IMR-90 (cell line): Measurements from ENCODE around the gene EFHB. TPM values are rescaled to one million over a fixed set of nuclear protein-coding genes. Genes with fewer than 3 reads are reported as not detected.

Source experiments
- ATAC-seq: fragments of 200-7000 bp; cut with Tn5 transposase; 2 replicates; pipeline ENCODE4 v1.9.1; 2020; ENCODE audit warnings: low read depth, mild to moderate bottlenecking, moderate library complexity
- BruUV-seq: library from RNA; stranded (reverse); fragments of 400-500 nt; replicated peaks from 2 replicates; lab custom pipeline; 2021; lab: Mats Ljungman, UMichigan
- CTCF ChIA-PET: fragments of 300-600 bp; formaldehyde crosslinking; extraction: SDS; loops from one replicate; lab custom pipeline; 2021; ENCODE audit warnings: antibody characterized with exemption; lab: Yijun Ruan, JAX
- POLR2A ChIA-PET: fragments of 300-600 bp; sonication (Branson Sonifier 250); formaldehyde crosslinking; loops from one replicate; lab custom pipeline; 2022; ENCODE audit warnings: antibody characterized with exemption; ENCODE audit not compliant: unreplicated experiment; lab: Charles Lee
- DNase-seq: peaks from one replicate; pipeline ENCODE4 v3.0.0; 2013
- H2AFZ ChIP-seq: replicated peaks from 2 replicates; pipeline ENCODE3; 2013; ENCODE audit warnings: low read length, mild to moderate bottlenecking; ENCODE audit not compliant: poor library complexity
- H2AK5ac ChIP-seq: 2 replicates; pipeline ENCODE4 v1.6.1; 2013; ENCODE audit warnings: low read depth, low read length, inconsistent platforms
- H2AK9ac ChIP-seq: replicated peaks from 2 replicates; pipeline ENCODE3; 2013; ENCODE audit warnings: mild to moderate bottlenecking, low read depth, low read length, moderate library complexity; ENCODE audit not compliant: poor library complexity
- H2BK120ac ChIP-seq: 2 replicates; pipeline ENCODE4 v1.6.1; 2013; ENCODE audit warnings: low read depth, low read length, inconsistent platforms
- H2BK15ac ChIP-seq: 3 replicates; pipeline ENCODE4 v1.6.1; 2013; ENCODE audit warnings: low read depth, low read length, inconsistent platforms
- H2BK20ac ChIP-seq: 2 replicates; pipeline ENCODE4 v1.6.1; 2013; ENCODE audit warnings: low read depth, mild to moderate bottlenecking, inconsistent platforms, low read length, moderate library complexity
- H2BK5ac ChIP-seq: 2 replicates; pipeline ENCODE4 v1.6.1; 2013; ENCODE audit warnings: mild to moderate bottlenecking, low read depth, low read length, inconsistent platforms; ENCODE audit not compliant: poor library complexity, severe bottlenecking
- H3K14ac ChIP-seq: replicated peaks from 2 replicates; pipeline ENCODE4 v1.6.1; 2013; ENCODE audit warnings: low read depth, low read length, inconsistent platforms
- H3K18ac ChIP-seq: 2 replicates; pipeline ENCODE4 v1.6.1; 2013; ENCODE audit warnings: low read depth, low read length, control low read depth
- H3K23ac ChIP-seq: 2 replicates; pipeline ENCODE4 v1.6.1; 2013; ENCODE audit warnings: low read depth, low read length, inconsistent platforms
- H3K27ac ChIP-seq: 2 replicates; pipeline ENCODE4 v1.5.1; 2013; ENCODE audit warnings: mild to moderate bottlenecking, control low read depth, low read length; ENCODE audit not compliant: insufficient read depth
- H3K27me3 ChIP-seq: 2 replicates; pipeline ENCODE4 v1.6.1; 2013; ENCODE audit warnings: low read length; ENCODE audit not compliant: control insufficient read depth, insufficient read depth
- H3K36me3 ChIP-seq: 2 replicates; pipeline ENCODE4 v1.6.1; 2013; ENCODE audit warnings: low read length, mixed read lengths; ENCODE audit not compliant: control insufficient read depth, insufficient read depth
- H3K4ac ChIP-seq: 2 replicates; pipeline ENCODE4 v1.6.1; 2013; ENCODE audit warnings: low read depth, low read length, inconsistent platforms
- H3K4me1 ChIP-seq: 2 replicates; pipeline ENCODE4 v1.6.1; 2013; ENCODE audit warnings: low read length, mixed read lengths; ENCODE audit not compliant: control insufficient read depth, insufficient read depth
- H3K4me2 ChIP-seq: 2 replicates; pipeline ENCODE4 v1.6.1; 2013; ENCODE audit warnings: low read depth, mild to moderate bottlenecking, control low read depth, low read length, moderate library complexity
- H3K4me3 ChIP-seq: 2 replicates; pipeline ENCODE4 v1.5.1; 2013; ENCODE audit warnings: low read depth, mild to moderate bottlenecking, control low read depth, low read length, moderate library complexity; ENCODE audit not compliant: insufficient read depth
- H3K56ac ChIP-seq: 2 replicates; pipeline ENCODE4 v1.6.1; 2013; ENCODE audit warnings: low read length, inconsistent platforms; ENCODE audit not compliant: insufficient read depth; ENCODE audit errors: extremely low read depth
- H3K79me1 ChIP-seq, 2 experiments: 2 replicates each; pipeline ENCODE4 v1.6.1; 2013; ENCODE audit warnings: low read length in 2 of 2, inconsistent platforms in 1 of 2, low read depth in 1 of 2
- H3K9ac ChIP-seq: 2 replicates; pipeline ENCODE4 v1.6.1; 2013; ENCODE audit warnings: low read depth, low read length, control low read depth
- H3K9me1 ChIP-seq: 2 replicates; pipeline ENCODE4 v1.6.1; 2013; ENCODE audit warnings: low read length, inconsistent platforms; ENCODE audit not compliant: insufficient read depth
- H3K9me3 ChIP-seq: 2 replicates; pipeline ENCODE4 v1.6.1; 2013; ENCODE audit warnings: low read length; ENCODE audit not compliant: control insufficient read depth, insufficient read depth
- H4K20me1 ChIP-seq: 2 replicates; pipeline ENCODE4 v1.6.1; 2013; ENCODE audit warnings: low read length, inconsistent platforms; ENCODE audit not compliant: insufficient read depth
- H4K5ac ChIP-seq: 2 replicates; pipeline ENCODE4 v1.6.1; 2013; ENCODE audit warnings: mild to moderate bottlenecking, low read depth, low read length, control low read depth
- H4K8ac ChIP-seq, 2 experiments: 2 replicates each; pipeline ENCODE4 v1.6.1; 2013; ENCODE audit warnings: low read depth in 2 of 2, low read length in 2 of 2, control low read depth in 1 of 2, inconsistent platforms in 1 of 2
- H4K91ac ChIP-seq: 2 replicates; pipeline ENCODE4 v1.6.1; 2013; ENCODE audit warnings: low read depth, low read length, inconsistent platforms; ENCODE audit not compliant: insufficient read depth
- CEBPB ChIP-seq: IDR thresholded peaks from 2 replicates; pipeline ENCODE4 v1.6.1; 2012; ENCODE audit warnings: low read depth, low read length, improper control_type of control experiment
- USF2 ChIP-seq: fragments of 150-350 bp; IDR thresholded peaks from 2 replicates; pipeline ENCODE4 v1.6.1; 2017; ENCODE audit warnings: mild to moderate bottlenecking, antibody characterized with exemption, low read length, low read depth
- WGBS, 2 experiments: methylation state at CpG; one replicate each; pipeline versions ENCODE4 v1.1.5 to v1.1.7; 2013; ENCODE audit warnings: missing lambda C conversion rate in 2 of 2; ENCODE audit not compliant: insufficient read length in 1 of 2; ENCODE audit errors: extremely low coverage in 2 of 2; 5-methylcytosine and 5-hydroxymethylcytosine counted together
- dilution Hi-C: fragments of 300-500 bp; cut with HindIII; formaldehyde crosslinking; loops from one replicate; pipeline ENCODE4 v1.14.3; 2018; ENCODE audit warnings: low sequenced_read_pairs; ENCODE audit not compliant: unreplicated experiment
- in situ Hi-C: fragments of 300-500 bp; cut with MboI; formaldehyde crosslinking; loops from 3 replicates; pipeline ENCODE4 v1.14.3; 2019; ENCODE audit warnings: low sequenced_read_pairs, inconsistent platforms, mixed read lengths
- intact Hi-C: fragments of 100-400 bp; cut with micrococcal nuclease; formaldehyde crosslinking; loops from 2 replicates; pipeline ENCODE4 v1.10.0; 2022
- polyA plus RNA-seq, 3 experiments: library from polyadenylated mRNA; depleted of rRNA; stranded (reverse); fragments of >200 nt; gene quantifications; 2 replicates each; pipeline ENCODE4 v1.2.3, GENCODE V29; 2012; ENCODE audit warnings: low replicate concordance in 1 of 3
- total RNA-seq: library from RNA; depleted of rRNA; stranded (reverse); fragments of >200 nt; gene quantifications from 2 replicates; pipeline ENCODE4 v1.2.3, GENCODE V29; 2012

EFHB gene
- total and polyA plus RNA-seq, 2 of the 4 experiments (the other 2 are of a cell fraction) = under 0.01 to 1.0 TPM

GRCh38 chr3:19917167-19917566 lies 16.9 kb downstream of the EFHB start:
- DNase-seq = no peak
- POLR2A ChIA-PET = no interaction called here
- no peaks in the 10 kb centered on the region for H3K9me1 ChIP-seq
- H4K91ac ChIP-seq = no peak overlapping the region
- H2AK5ac ChIP-seq = no peak overlapping the region
- no peak overlapping the region for H4K8ac ChIP-seq
- H3K4ac ChIP-seq = no peak overlapping the region
- no peak overlapping the region for H2AFZ ChIP-seq
- no TSS peak for BruUV-seq
- no peak overlapping the region for H4K5ac ChIP-seq
- no peak overlapping the region for H3K14ac ChIP-seq
- H3K36me3 ChIP-seq = no peaks in the 10 kb centered on the region
- TF ChIP-seq USF2 = no peak
- TF ChIP-seq CEBPB = peak; percentile 11; the same call in 1 of the 2 replicates
- CTCF ChIA-PET = no interaction called here
- H3K27me3 ChIP-seq = no peaks in the 10 kb centered on the region
- H2BK5ac ChIP-seq = no peak overlapping the region
- WGBS, 2 experiments = no CpG with 5 or more reads among the region's 1 CpG
- intact Hi-C loops = no loop called here
- dilution Hi-C loops = no loop called here
- H2BK15ac ChIP-seq = no peak overlapping the region
- no peak overlapping the region for H3K56ac ChIP-seq
- H2AK9ac ChIP-seq = no peak overlapping the region
- no peak overlapping the region for H3K4me2 ChIP-seq
- H4K20me1 ChIP-seq = no peaks in the 10 kb centered on the region
- H2BK120ac ChIP-seq = no peak overlapping the region
- H3K79me1 ChIP-seq = no peaks in the 10 kb centered on the region
- no peak for ATAC-seq
- no peak overlapping the region for H3K4me3 ChIP-seq
- no peak overlapping the region for H3K23ac ChIP-seq
- H3K27ac ChIP-seq = no peak overlapping the region
- in situ Hi-C loops = no loop called here
- no peaks in the 10 kb centered on the region for H3K4me1 ChIP-seq
- H2BK20ac ChIP-seq = no peak overlapping the region
- H3K9me3 ChIP-seq = no peaks in the 10 kb centered on the region
- no peak overlapping the region for H3K18ac ChIP-seq
- no peak overlapping the region for H3K9ac ChIP-seq
